H9 (cell line): ENCODE measurements around the gene CEP112. TPM values are rescaled to one million over a fixed set of nuclear protein-coding genes. Genes with fewer than 3 reads are reported as not detected.

ENCODE experiments used
- DNase-seq: peaks from one replicate; pipeline ENCODE4 v3.0.0-alpha.2; 2017
- H2AFZ ChIP-seq: one replicate; pipeline ENCODE4 v1.6.1; 2013; ENCODE audit warnings: mild to moderate bottlenecking, low read length, control low read depth, moderate library complexity
- H2AK5ac ChIP-seq: 2 replicates; pipeline ENCODE4 v1.6.1; 2013; ENCODE audit warnings: low read length, control low read depth, mixed read lengths; ENCODE audit not compliant: insufficient read length
- H2BK120ac ChIP-seq: one replicate; pipeline ENCODE4 v1.6.1; 2013; ENCODE audit warnings: low read depth, mild to moderate bottlenecking, low read length, control low read depth, inconsistent platforms; ENCODE audit not compliant: poor library complexity, severe bottlenecking
- H2BK12ac ChIP-seq: 2 replicates; pipeline ENCODE4 v1.6.1; 2013; ENCODE audit warnings: low read length, control low read depth, mixed read lengths, low read depth; ENCODE audit not compliant: insufficient read length
- H2BK15ac ChIP-seq: 2 replicates; pipeline ENCODE4 v1.6.1; 2013; ENCODE audit warnings: low read depth, low read length, control low read depth
- H2BK20ac ChIP-seq: one replicate; pipeline ENCODE4 v1.6.1; 2013; ENCODE audit warnings: low read depth, mild to moderate bottlenecking, low read length, control low read depth, inconsistent platforms; ENCODE audit not compliant: poor library complexity, severe bottlenecking
- H2BK5ac ChIP-seq: 2 replicates; pipeline ENCODE4 v1.6.1; 2013; ENCODE audit warnings: low read length, control low read depth, mixed read lengths; ENCODE audit not compliant: insufficient read length
- H3K14ac ChIP-seq: 2 replicates; pipeline ENCODE4 v1.6.1; 2013; ENCODE audit warnings: low read length, control low read depth; ENCODE audit not compliant: insufficient read depth
- H3K18ac ChIP-seq: 2 replicates; pipeline ENCODE4 v1.6.1; 2013; ENCODE audit warnings: low read depth, mild to moderate bottlenecking, mixed read lengths, low read length, control low read depth; ENCODE audit not compliant: insufficient read length
- H3K23ac ChIP-seq: 2 replicates; pipeline ENCODE4 v1.6.1; 2013; ENCODE audit warnings: low read length, control low read depth, mixed read lengths, low read depth; ENCODE audit not compliant: insufficient read length
- H3K23me2 ChIP-seq: 2 replicates; pipeline ENCODE4 v1.6.1; 2013; ENCODE audit warnings: low read depth, mild to moderate bottlenecking, mixed read lengths, low read length, control low read depth; ENCODE audit not compliant: insufficient read length, poor library complexity, severe bottlenecking
- H3K27ac ChIP-seq: 2 replicates; pipeline ENCODE4 v1.5.1; 2013; ENCODE audit warnings: low read length, control low read depth, mixed read lengths, low read depth; ENCODE audit not compliant: insufficient read length
- H3K27me3 ChIP-seq: 2 replicates; pipeline ENCODE4 v1.6.1; 2013; ENCODE audit warnings: low read length, control low read depth, inconsistent platforms; ENCODE audit not compliant: insufficient read depth
- H3K4ac ChIP-seq: 2 replicates; pipeline ENCODE4 v1.6.1; 2013; ENCODE audit warnings: low read depth, mild to moderate bottlenecking, control low read depth, inconsistent platforms, low read length, moderate library complexity
- H3K4me1 ChIP-seq: 2 replicates; pipeline ENCODE4 v1.6.1; 2013; ENCODE audit warnings: low read length, control low read depth, inconsistent platforms; ENCODE audit not compliant: insufficient read depth
- H3K4me2 ChIP-seq: 2 replicates; pipeline ENCODE4 v1.6.1; 2013; ENCODE audit warnings: low read length, control low read depth, mixed read lengths; ENCODE audit not compliant: insufficient read length, insufficient read depth
- H3K56ac ChIP-seq: 2 replicates; pipeline ENCODE4 v1.6.1; 2013; ENCODE audit warnings: low read depth, mild to moderate bottlenecking, mixed read lengths, low read length, control low read depth; ENCODE audit not compliant: insufficient read length
- H3K79me1 ChIP-seq: 2 replicates; pipeline ENCODE4 v1.6.1; 2013; ENCODE audit warnings: low read depth, mild to moderate bottlenecking, moderate library complexity, low read length, control low read depth, inconsistent platforms; ENCODE audit not compliant: insufficient read depth, poor library complexity, severe bottlenecking
- H3K79me2 ChIP-seq: 2 replicates; pipeline ENCODE4 v1.6.1; 2013; ENCODE audit warnings: low read length, control low read depth, inconsistent platforms; ENCODE audit not compliant: insufficient read depth
- H3K9ac ChIP-seq: 2 replicates; pipeline ENCODE4 v1.6.1; 2013; ENCODE audit warnings: low read length, control low read depth, mixed read lengths; ENCODE audit not compliant: insufficient read length; ENCODE audit errors: extremely low read depth
- H3K9me3 ChIP-seq: one replicate; pipeline ENCODE4 v1.6.1; 2013; ENCODE audit warnings: low read depth, low read length, inconsistent platforms; ENCODE audit not compliant: control insufficient read depth
- H3T11ph ChIP-seq: one replicate; pipeline ENCODE4 v1.6.1; 2013; ENCODE audit warnings: mild to moderate bottlenecking, low read length, control low read depth, inconsistent platforms
- H4K20me1 ChIP-seq: one replicate; pipeline ENCODE4 v1.6.1; 2013; ENCODE audit not compliant: control insufficient read depth, insufficient read length, insufficient read depth
- H4K5ac ChIP-seq: 2 replicates; pipeline ENCODE4 v1.6.1; 2013; ENCODE audit warnings: low read depth, mild to moderate bottlenecking, mixed read lengths, low read length, control low read depth; ENCODE audit not compliant: insufficient read length
- H4K8ac ChIP-seq: replicated peaks from 2 replicates; pipeline ENCODE4 v1.6.1; 2013; ENCODE audit warnings: low read length, control low read depth, mixed read lengths, low read depth; ENCODE audit not compliant: insufficient read length
- H4K91ac ChIP-seq: 2 replicates; pipeline ENCODE4 v1.6.1; 2013; ENCODE audit warnings: low read depth, mild to moderate bottlenecking, moderate library complexity, mixed read lengths, low read length, control low read depth; ENCODE audit not compliant: insufficient read length
- H3K27ac Mint-ChIP-seq, 3 experiments: 2 replicates in 2 of 3; 3 replicates in 1 of 3; pipeline ENCODE4 v1.8.0; 2020 to 2021; ENCODE audit warnings: mixed read lengths in 3 of 3, mild to moderate bottlenecking in 1 of 3, moderate library complexity in 1 of 3
- H3K27me3 Mint-ChIP-seq: 2 replicates; pipeline ENCODE4 v1.8.0; 2021; ENCODE audit warnings: low read depth, mild to moderate bottlenecking, moderate library complexity, mixed read lengths
- H3K36me3 Mint-ChIP-seq, 3 experiments: 2 replicates in 2 of 3; 3 replicates in 1 of 3; pipeline ENCODE4 v1.8.0; 2020 to 2021; ENCODE audit warnings: low read depth in 3 of 3, mixed read lengths in 3 of 3; ENCODE audit not compliant: insufficient read depth in 1 of 3
- H3K4me1 Mint-ChIP-seq, 2 experiments: 2 replicates each; pipeline ENCODE4 v1.8.0; 2020; ENCODE audit warnings: mixed read lengths in 2 of 2
- H3K4me3 Mint-ChIP-seq, 2 experiments: 2 replicates in 1 of 2; 3 replicates in 1 of 2; pipeline ENCODE4 v1.8.0; 2020 to 2021; ENCODE audit warnings: mild to moderate bottlenecking in 2 of 2, mixed read lengths in 2 of 2, moderate library complexity in 1 of 2
- H3K9me3 Mint-ChIP-seq, 2 experiments: 2 replicates in 1 of 2; 3 replicates in 1 of 2; pipeline ENCODE4 v1.8.0; 2020; ENCODE audit warnings: mild to moderate bottlenecking in 2 of 2, mixed read lengths in 2 of 2, moderate library complexity in 1 of 2
- WGBS: extraction: QIAGEN DNeasy Blood & Tissue Kit; methylation state at CpG from one replicate; pipeline ENCODE4 v1.1.7; 2013; ENCODE audit warnings: missing lambda C conversion rate, low lambda C conversion rate, mixed read lengths; ENCODE audit not compliant: insufficient read length; ENCODE audit errors: extremely low coverage; 5-methylcytosine and 5-hydroxymethylcytosine counted together
- total RNA-seq: library from RNA; stranded (reverse); gene quantifications from 2 replicates; pipeline ENCODE4 v1.2.1, GENCODE V29; 2021
- TF ChIP-seq, protein P1 (sequence below): fragments of 200-600 bp; sonication (generic); conservative IDR thresholded peaks from 3 replicates; pipeline ENCODE4 v1.8.0; 2021; ENCODE audit warnings: antibody characterized with exemption, mild to moderate bottlenecking

CEP112 gene
- total RNA-seq, 1 experiment from 2014 or later: 5.4 TPM

GRCh38 chr17:65856865-65857264 is 335.1 kb downstream of the CEP112 start:
- no peak overlapping the region for H2BK120ac ChIP-seq
- no peaks in the 10 kb centered on the region for H3K79me1 ChIP-seq
- Mint-ChIP-seq H3K4me3 (no peak overlapping the region), H3K27ac (no peak overlapping the region), H3K27me3 (no peaks in the 10 kb centered on the region), H3K4me1 (peaks cover 4% of the 10 kb centered on the region in 2 experiments; a peak in 3 of 4 replicates), H3K36me3 (no peaks in the 10 kb centered on the region), H3K9me3 (no peaks in the 10 kb centered on the region)
- no peak overlapping the region for H4K8ac ChIP-seq
- no peak overlapping the region for H2BK5ac ChIP-seq
- H3K56ac ChIP-seq: no peak overlapping the region
- H3K4ac ChIP-seq: no peak overlapping the region
- WGBS: no CpG with 5 or more reads among the region's 2 CpGs
- H3T11ph ChIP-seq: no peak overlapping the region
- H2BK15ac ChIP-seq: no peak overlapping the region
- H3K27ac ChIP-seq: no peak overlapping the region
- no peak overlapping the region for H3K18ac ChIP-seq
- H3K14ac ChIP-seq: no peak overlapping the region
- H2BK20ac ChIP-seq: no peak overlapping the region
- no peak overlapping the region for H2AFZ ChIP-seq
- H3K27me3 ChIP-seq: no peaks in the 10 kb centered on the region
- no peak overlapping the region for H3K23ac ChIP-seq
- no peak overlapping the region for H3K9ac ChIP-seq
- H4K20me1 ChIP-seq: no peaks in the 10 kb centered on the region
- no peak overlapping the region for H4K91ac ChIP-seq
- no peak for DNase-seq
- no peaks in the 10 kb centered on the region for H3K79me2 ChIP-seq
- no peak overlapping the region for H4K5ac ChIP-seq
- no peaks in the 10 kb centered on the region for H3K23me2 ChIP-seq
- no peak overlapping the region for H2BK12ac ChIP-seq
- H2AK5ac ChIP-seq: no peak overlapping the region
- TF ChIP-seq, protein P1, sequence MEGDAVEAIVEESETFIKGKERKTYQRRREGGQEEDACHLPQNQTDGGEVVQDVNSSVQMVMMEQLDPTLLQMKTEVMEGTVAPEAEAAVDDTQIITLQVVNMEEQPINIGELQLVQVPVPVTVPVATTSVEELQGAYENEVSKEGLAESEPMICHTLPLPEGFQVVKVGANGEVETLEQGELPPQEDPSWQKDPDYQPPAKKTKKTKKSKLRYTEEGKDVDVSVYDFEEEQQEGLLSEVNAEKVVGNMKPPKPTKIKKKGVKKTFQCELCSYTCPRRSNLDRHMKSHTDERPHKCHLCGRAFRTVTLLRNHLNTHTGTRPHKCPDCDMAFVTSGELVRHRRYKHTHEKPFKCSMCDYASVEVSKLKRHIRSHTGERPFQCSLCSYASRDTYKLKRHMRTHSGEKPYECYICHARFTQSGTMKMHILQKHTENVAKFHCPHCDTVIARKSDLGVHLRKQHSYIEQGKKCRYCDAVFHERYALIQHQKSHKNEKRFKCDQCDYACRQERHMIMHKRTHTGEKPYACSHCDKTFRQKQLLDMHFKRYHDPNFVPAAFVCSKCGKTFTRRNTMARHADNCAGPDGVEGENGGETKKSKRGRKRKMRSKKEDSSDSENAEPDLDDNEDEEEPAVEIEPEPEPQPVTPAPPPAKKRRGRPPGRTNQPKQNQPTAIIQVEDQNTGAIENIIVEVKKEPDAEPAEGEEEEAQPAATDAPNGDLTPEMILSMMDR: no peak
- H3K9me3 ChIP-seq: no peaks in the 10 kb centered on the region
- no peak overlapping the region for H3K4me2 ChIP-seq
- H3K4me1 ChIP-seq: no peaks in the 10 kb centered on the region
